H1 (cell line): ENCODE results near the gene PRR16. TPM values are rescaled to one million over a fixed set of nuclear protein-coding genes. Genes with fewer than 3 reads are reported as not detected.

ENCODE experiments used
- CTCF ChIA-PET: fragments of 300-600 bp; sonication (Branson Sonifier 250); formaldehyde crosslinking; loops from one replicate; lab custom pipeline; 2021; ENCODE audit not compliant: partially characterized antibody; lab: Charles Lee
- POLR2A ChIA-PET: fragments of 300-600 bp; sonication (Branson Sonifier 250); formaldehyde crosslinking; loops from one replicate; lab custom pipeline; 2021; ENCODE audit warnings: inconsistent platforms; ENCODE audit not compliant: partially characterized antibody; lab: Charles Lee
- DNase-seq, 2 experiments: peaks; one replicate each; pipeline versions ENCODE4 v3.0.0 to v3.0.0-alpha.2; 2010 to 2022; ENCODE audit warnings: low spot score in 2 of 2, low read depth in 1 of 2, mixed read lengths in 1 of 2
- FAIRE-seq: peaks from 2 replicates; lab custom pipeline; 2011; peaks lifted over from hg19 to GRCh38; lab: Jason Lieb, UNC
- H2AFZ ChIP-seq: 2 replicates; pipeline ENCODE4 v1.8.1; 2012; ENCODE audit warnings: low read length, inconsistent platforms
- H2AK5ac ChIP-seq: 2 replicates; pipeline ENCODE4 v1.6.1; 2013; ENCODE audit warnings: low read depth, low read length
- H2BK120ac ChIP-seq: replicated peaks from 2 replicates; pipeline ENCODE3; 2013; ENCODE audit warnings: low read depth, low read length, inconsistent platforms
- H2BK12ac ChIP-seq: 2 replicates; pipeline ENCODE4 v1.6.1; 2013; ENCODE audit warnings: low read depth, low read length
- H2BK15ac ChIP-seq: 2 replicates; pipeline ENCODE4 v1.6.1; 2013; ENCODE audit warnings: low read length
- H2BK20ac ChIP-seq: 2 replicates; pipeline ENCODE4 v1.6.1; 2013; ENCODE audit warnings: low read length
- H2BK5ac ChIP-seq: 2 replicates; pipeline ENCODE4 v1.6.1; 2013; ENCODE audit warnings: low read depth, low read length
- H3K14ac ChIP-seq: 2 replicates; pipeline ENCODE4 v1.6.1; 2013; ENCODE audit warnings: inconsistent platforms; ENCODE audit not compliant: insufficient read length
- H3K18ac ChIP-seq: 2 replicates; pipeline ENCODE4 v1.6.1; 2013; ENCODE audit warnings: low read length; ENCODE audit errors: extremely low read depth
- H3K23ac ChIP-seq: 2 replicates; pipeline ENCODE4 v1.6.1; 2013; ENCODE audit warnings: inconsistent platforms; ENCODE audit not compliant: insufficient read length
- H3K23me2 ChIP-seq: 2 replicates; pipeline ENCODE4 v1.6.1; 2013; ENCODE audit warnings: low read depth, low read length
- H3K27ac ChIP-seq: 2 replicates; pipeline ENCODE4 v1.6.1; 2011; ENCODE audit warnings: low read depth, low read length, inconsistent platforms
- H3K27me3 ChIP-seq, 4 experiments: replicated peaks in 1 of 4; 1 replicate in 1 of 4; 2 replicates in 3 of 4; pipeline versions ENCODE4 v1.6.1 to v1.8.1; 2011 to 2013; ENCODE audit warnings: low read length in 3 of 4, mild to moderate bottlenecking in 3 of 4, inconsistent platforms in 2 of 4, mixed read lengths in 2 of 4, moderate library complexity in 1 of 4; ENCODE audit not compliant: control insufficient read depth in 3 of 4, insufficient read depth in 3 of 4; ENCODE audit errors: extremely low read depth in 1 of 4
- H3K36me3 ChIP-seq, 4 experiments: 2 replicates each; pipeline versions ENCODE4 v1.6.1 to v1.8.1; 2011 to 2013; ENCODE audit warnings: mild to moderate bottlenecking in 4 of 4, low read length in 3 of 4, moderate library complexity in 2 of 4, control low read depth in 1 of 4, inconsistent platforms in 1 of 4; ENCODE audit not compliant: insufficient read depth in 4 of 4, control insufficient read depth in 2 of 4
- H3K4ac ChIP-seq: replicated peaks from 2 replicates; pipeline ENCODE3; 2013; ENCODE audit warnings: low read length, low read depth, mixed read lengths, inconsistent platforms; ENCODE audit not compliant: insufficient read length
- H3K4me1 ChIP-seq, 4 experiments: replicated peaks in 1 of 4; 1 replicate in 1 of 4; 2 replicates in 3 of 4; pipeline versions ENCODE4 v1.6.1 to v1.8.1; 2011 to 2013; ENCODE audit warnings: low read length in 3 of 4, inconsistent platforms in 2 of 4, mixed read lengths in 1 of 4; ENCODE audit not compliant: insufficient read depth in 4 of 4, control insufficient read depth in 3 of 4
- H3K4me2 ChIP-seq, 2 experiments: 2 replicates each; pipeline versions ENCODE4 v1.6.1 to v1.8.1; 2011 to 2013; ENCODE audit warnings: low read depth in 2 of 2, low read length in 2 of 2, control low read depth in 1 of 2, inconsistent platforms in 1 of 2, mild to moderate bottlenecking in 1 of 2; ENCODE audit not compliant: insufficient read depth in 1 of 2
- H3K4me3 ChIP-seq, 4 experiments: fragments of 200-600, 300-600 bp in 1 of 4; sonication (generic), shearing (Covaris generic), sonication (Bioruptor Twin) in 1 of 4; 2 replicates each; pipeline versions ENCODE4 v1.5.1 to v1.8.1; 2011 to 2016; ENCODE audit warnings: low read length in 4 of 4, low read depth in 3 of 4, control low read depth in 2 of 4, inconsistent platforms in 2 of 4, mild to moderate bottlenecking in 2 of 4, mixed read lengths in 1 of 4, moderate library complexity in 1 of 4; ENCODE audit not compliant: insufficient read depth in 2 of 4; ENCODE audit errors: extremely low read depth in 1 of 4
- H3K56ac ChIP-seq: replicated peaks from 2 replicates; pipeline ENCODE3; 2013; ENCODE audit warnings: low read depth, mild to moderate bottlenecking, mixed read lengths, low read length, inconsistent platforms; ENCODE audit not compliant: insufficient read length
- H3K79me1 ChIP-seq: 2 replicates; pipeline ENCODE4 v1.6.1; 2013; ENCODE audit warnings: low read depth, low read length, control low read depth
- H3K79me2 ChIP-seq, 2 experiments: 2 replicates each; pipeline versions ENCODE4 v1.6.1 to v1.8.1; 2012 to 2013; ENCODE audit warnings: low read length in 2 of 2, mild to moderate bottlenecking in 2 of 2, inconsistent platforms in 1 of 2; ENCODE audit not compliant: insufficient read depth in 2 of 2, control insufficient read depth in 1 of 2
- H3K9ac ChIP-seq, 4 experiments: replicated peaks in 1 of 4; 1 replicate in 1 of 4; 2 replicates in 3 of 4; pipeline versions ENCODE4 v1.6.1 to v1.8.1; 2011 to 2013; ENCODE audit warnings: low read depth in 3 of 4, low read length in 3 of 4, control low read depth in 2 of 4, mild to moderate bottlenecking in 2 of 4, moderate library complexity in 2 of 4, inconsistent platforms in 1 of 4; ENCODE audit errors: extremely low read depth in 1 of 4
- H3K9me3 ChIP-seq, 2 experiments: 2 replicates each; pipeline versions ENCODE4 v1.6.1 to v1.8.1; 2012 to 2013; ENCODE audit warnings: mild to moderate bottlenecking in 2 of 2, moderate library complexity in 2 of 2, control low read depth in 1 of 2, inconsistent platforms in 1 of 2, low read depth in 1 of 2, low read length in 1 of 2, mixed read lengths in 1 of 2; ENCODE audit not compliant: insufficient read depth in 2 of 2
- H4K20me1 ChIP-seq, 2 experiments: replicated peaks in 1 of 2; 2 replicates each; pipeline versions ENCODE3 to v1.8.1; 2011 to 2013; ENCODE audit warnings: inconsistent platforms in 2 of 2, low read length in 2 of 2, mild to moderate bottlenecking in 1 of 2; ENCODE audit not compliant: insufficient read depth in 2 of 2, control insufficient read depth in 1 of 2
- H4K5ac ChIP-seq: 2 replicates; pipeline ENCODE4 v1.6.1; 2013; ENCODE audit warnings: low read length, low read depth, mixed read lengths, inconsistent platforms; ENCODE audit not compliant: insufficient read length
- H4K8ac ChIP-seq: 2 replicates; pipeline ENCODE4 v1.8.0; 2013; ENCODE audit warnings: mild to moderate bottlenecking, moderate library complexity, low read length, inconsistent platforms; ENCODE audit not compliant: insufficient read depth; ENCODE audit errors: extremely low read depth
- H4K91ac ChIP-seq: replicated peaks from 2 replicates; pipeline ENCODE3; 2013; ENCODE audit warnings: low read length, mixed read lengths, inconsistent platforms; ENCODE audit not compliant: insufficient read length
- HDAC6 ChIP-seq: IDR thresholded peaks from one replicate; pipeline ENCODE4 v1.7.1; 2012; ENCODE audit warnings: low read depth, mild to moderate bottlenecking, inconsistent platforms, low read length, moderate library complexity
- WGBS, 2 experiments: shearing (Covaris generic) in 1 of 2; methylation state at CpG; one replicate each; pipeline versions ENCODE4 v1.1.6 to v1.1.7; 2013 to 2015; ENCODE audit warnings: low lambda C conversion rate in 2 of 2, mixed read lengths in 2 of 2, inconsistent platforms in 1 of 2, low coverage in 1 of 2, missing lambda C conversion rate in 1 of 2; ENCODE audit not compliant: insufficient replicate concordance in 2 of 2, insufficient coverage in 1 of 2, insufficient read length in 1 of 2; ENCODE audit errors: extremely low coverage in 1 of 2, missing lambda C conversion rate in 1 of 2; 5-methylcytosine and 5-hydroxymethylcytosine counted together
- polyA plus RNA-seq, 7 experiments: library from polyadenylated mRNA; depleted of rRNA in 3 of 7; stranded (reverse) in 5 of 7; unstranded in 2 of 7; fragments of >200 nt in 5 of 7; fragments of 200-250 nt in 2 of 7; gene quantifications; 1 replicate in 5 of 7; 2 replicates in 1 of 7; 4 replicates in 1 of 7; pipeline versions ENCODE4 v1.2.1 to v1.2.3, GENCODE V29; 2011 to 2013; ENCODE audit warnings: missing spikeins in 2 of 7, mixed read lengths in 2 of 7
- total RNA-seq: library from RNA; stranded (reverse); fragmentation: NEBNext Ultra II Directional; extraction: Animal tissue kit (Norgen Biotek cat#: 25700); gene quantifications from 2 replicates; pipeline ENCODE4 v1.2.1, GENCODE V29; 2021

The PRR16 gene
- total and polyA plus RNA-seq, 2 of the 8 experiments (the other 6 are each of a cell fraction or from before 2014, with no cell fraction given) = 0.73 to 1.6 TPM

DNA sequence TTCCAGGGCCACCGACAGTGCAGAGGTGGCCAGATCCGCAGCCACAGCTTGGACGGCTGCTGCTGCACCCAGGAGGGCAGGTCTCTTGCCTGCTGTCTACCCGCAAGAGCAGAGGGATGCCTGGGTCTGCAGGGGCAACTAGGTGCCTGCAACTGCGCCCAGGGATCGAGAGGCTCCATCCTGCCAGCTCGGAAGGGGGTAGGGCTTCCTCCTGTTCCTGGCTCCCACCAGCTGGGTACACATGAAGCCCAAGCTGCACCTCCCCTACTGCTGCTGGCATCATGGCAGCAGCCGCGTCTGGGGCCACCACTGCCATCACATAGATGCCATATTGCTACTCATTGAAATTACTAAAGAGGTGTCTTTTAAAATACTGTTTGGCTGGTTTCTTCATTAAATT lies 12.7 kb upstream of the PRR16 start:
- 95% methylated on average over 9 of the region's 9 CpGs; no CpG with 5 or more reads in 1 of the 2 experiments for WGBS, 2 experiments
- no peak overlapping the region for H2BK15ac ChIP-seq
- no peak for TF ChIP-seq HDAC6
- H2BK120ac ChIP-seq = no peak overlapping the region
- H3K23me2 ChIP-seq = no peaks in the 10 kb centered on the region; the same call in 1 of the 2 replicates
- no peaks in the 10 kb centered on the region for H3K79me1 ChIP-seq
- H4K8ac ChIP-seq = no peak overlapping the region
- H3K4me2 ChIP-seq = no peak overlapping the region
- no peak overlapping the region for H3K4me3 ChIP-seq
- H3K4ac ChIP-seq = no peak overlapping the region
- no peak overlapping the region for H2BK20ac ChIP-seq
- no peak for DNase-seq
- no peak overlapping the region; the same call in 1 of the 2 replicates for H2BK5ac ChIP-seq
- H2BK12ac ChIP-seq = no peak overlapping the region
- no peak overlapping the region for H3K14ac ChIP-seq
- no peaks in the 10 kb centered on the region for H3K79me2 ChIP-seq
- no peak overlapping the region for H3K27ac ChIP-seq
- no peaks in the 10 kb centered on the region for H4K20me1 ChIP-seq
- no peak for FAIRE-seq
- no peak overlapping the region for H3K23ac ChIP-seq
- no peaks in the 10 kb centered on the region for H3K27me3 ChIP-seq
- no peak overlapping the region for H3K18ac ChIP-seq
- H3K9ac ChIP-seq = no peak overlapping the region
- no peaks in the 10 kb centered on the region for H3K36me3 ChIP-seq
- H3K56ac ChIP-seq = no peak overlapping the region
- CTCF ChIA-PET = interaction anchor here (1.3 kb wide), 1 partner anchor 351 kb away, joined by 3 read pairs; no protein-coding TSS in a partner anchor
- H3K9me3 ChIP-seq = no peaks in the 10 kb centered on the region
- H2AFZ ChIP-seq = no peak overlapping the region
- H4K5ac ChIP-seq = no peak overlapping the region
- H2AK5ac ChIP-seq = no peak overlapping the region
- 0 out of 7 replicates have a peak, but pooled peaks cover 0 to 2% (median 0%) of the 10 kb centered on the region in 4 experiments for H3K4me1 ChIP-seq
- no peak overlapping the region for H4K91ac ChIP-seq
- POLR2A ChIA-PET = no interaction called here
